ENCODE measurements around the gene UBE2B. TPM values are rescaled to one million over a fixed set of nuclear protein-coding genes. Genes with fewer than 3 reads are reported as not detected.
"Not testable (repeated sequence)": the region's sequence is repeated elsewhere in the genome, so short reads cannot be mapped to it uniquely, and the experiment has no call there.

Gene UBE2B
- total RNA-seq, 1 experiment from 2014 or later, result 91.9 TPM

DNA sequence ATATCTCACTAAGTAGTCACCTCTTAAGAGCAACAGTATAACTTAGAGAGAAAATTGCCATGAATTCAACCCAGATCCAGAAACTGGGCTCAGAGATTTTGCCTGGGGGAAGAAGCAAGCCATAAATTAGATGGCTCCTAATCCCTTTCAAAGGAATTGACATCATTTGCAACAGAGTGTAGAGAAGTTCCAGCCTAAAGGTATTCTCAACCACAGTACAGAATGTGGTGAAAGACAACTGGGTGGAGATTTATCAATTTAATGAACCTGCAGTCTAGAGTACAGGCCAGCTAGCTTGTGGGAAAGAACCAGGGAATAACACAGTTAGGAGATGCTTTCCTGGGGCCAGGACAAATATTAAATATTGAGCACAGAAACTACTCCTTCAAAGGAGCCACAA lies 44.0 kb upstream of the UBE2B start:
- POLR2A ChIA-PET, result no interaction called here
- Histone ChIP-seq H3K4me1 (ENCODE audit: control insufficient read depth in 1 of 2, insufficient read depth in 2 of 2, low read length in 2 of 2) (no peaks in the 10 kb centered on the region), H3K79me2 (ENCODE audit: insufficient read depth, low read length) (no peaks in the 10 kb centered on the region), H3K9me3 (ENCODE audit: control insufficient read depth in 1 of 2, insufficient read depth in 1 of 2, low read depth in 1 of 2, low read length in 2 of 2) (peaks cover 12 to 15% of the 10 kb centered on the region in 2 experiments; a peak in 3 of 4 replicates), H3K4me2 (ENCODE audit: low read length) (no peak overlapping the region), H3K27ac (ENCODE audit: low read depth, low read length) (no peak overlapping the region), H3K36me3 (ENCODE audit: control insufficient read depth in 1 of 2, insufficient read depth in 2 of 2, low read length in 2 of 2) (0 out of 4 replicates have a peak, but pooled peaks cover 0 to 5% of the 10 kb centered on the region in 2 experiments), H3K27me3 (ENCODE audit: insufficient read depth, low read length) (no peaks in the 10 kb centered on the region), H3K9me2 (ENCODE audit: insufficient read depth) (no peaks in the 10 kb centered on the region), H3K9ac (ENCODE audit: low read length) (no peak overlapping the region), H2AFZ (ENCODE audit: low read depth, low read length, poor library complexity, severe bottlenecking) (no peak overlapping the region), H3K4me3 (replicated peaks in 1 of 2; ENCODE audit: low read depth in 1 of 2, low read length in 2 of 2) (no peak overlapping the region), H4K20me1 (ENCODE audit: insufficient read depth) (no peaks in the 10 kb centered on the region)
- ATAC-seq, result no peak
- no TSS peak for BruUV-seq (replicated peaks)
- TF ChIP-seq POLR2AphosphoS5 (IDR thresholded peaks at IDR 0.05; ENCODE audit: low read depth, low read length) (no peak), ZNF274 (IDR thresholded peaks at IDR 0.05; ENCODE audit: low read depth, low read length) (no peak), SRF (IDR thresholded peaks at IDR 0.05; ENCODE audit: low read depth) (no peak)
- TF ChIP-seq, protein P1, sequence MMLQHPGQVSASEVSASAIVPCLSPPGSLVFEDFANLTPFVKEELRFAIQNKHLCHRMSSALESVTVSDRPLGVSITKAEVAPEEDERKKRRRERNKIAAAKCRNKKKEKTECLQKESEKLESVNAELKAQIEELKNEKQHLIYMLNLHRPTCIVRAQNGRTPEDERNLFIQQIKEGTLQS (IDR thresholded peaks at IDR 0.05), result no peak
- intact Hi-C loops (cut with micrococcal nuclease), result no loop called here
- CTCF ChIA-PET, result no interaction called here
- RAD21 ChIA-PET (ENCODE audit: low non-redundant PET in 1 of 2, low total read pairs in 2 of 2, uncharacterized antibody in 2 of 2, unreplicated experiment in 2 of 2), result no interaction called here
- no peak for DNase-seq (ENCODE audit: low read depth, low spot score)

DNA sequence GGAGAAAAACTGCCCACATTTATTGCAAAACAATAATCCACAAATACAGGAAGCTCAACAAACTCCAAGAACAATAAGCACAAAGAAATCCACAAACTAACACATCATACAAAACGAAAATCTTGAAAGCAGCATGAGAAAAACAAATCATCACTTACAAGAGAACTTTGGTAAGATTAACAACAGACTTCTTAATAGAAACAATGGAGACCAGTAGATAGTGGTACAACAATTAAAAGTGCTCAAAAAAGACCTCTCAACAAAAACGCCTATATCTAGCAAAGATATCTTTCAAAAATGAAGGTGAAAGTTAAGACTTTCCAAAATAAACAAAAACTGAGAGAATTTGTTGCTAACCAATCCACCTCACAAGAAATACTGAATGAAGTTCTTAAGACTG lies 42.8 kb upstream of the UBE2B start:
- intact Hi-C loops (cut with micrococcal nuclease), result no loop called here
- TF ChIP-seq YY1 (IDR thresholded peaks at IDR 0.05; ENCODE audit: extremely low read depth, insufficient replicate concordance, low read depth, low read length) (no peak), CBX3 (IDR thresholded peaks at IDR 0.05; ENCODE audit: low read depth) (peak; percentile 81; the same call in 1 of the 2 replicates)
- CTCF ChIA-PET, result no interaction called here

DNA sequence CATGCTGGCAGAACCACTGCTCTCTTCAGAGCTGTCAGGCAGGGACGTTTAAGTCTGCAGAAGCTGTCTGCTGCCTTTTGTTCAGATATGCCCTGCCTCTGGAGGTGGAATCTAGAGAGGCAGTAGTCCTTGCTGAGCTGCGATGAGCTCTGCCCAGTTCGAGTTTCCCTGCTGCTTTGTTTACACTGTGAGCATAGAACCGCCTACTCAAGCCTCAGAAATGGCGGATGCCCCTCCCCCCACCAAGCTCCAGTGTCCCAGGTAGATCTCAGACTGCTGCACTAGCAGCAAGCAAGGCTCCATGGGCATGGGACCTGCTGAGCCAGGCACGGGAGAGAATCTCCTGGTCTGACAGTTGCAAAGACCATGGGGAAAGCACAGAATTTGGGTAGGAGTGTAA lies 34.5 kb upstream of the UBE2B start:
- intact Hi-C loops (cut with micrococcal nuclease); H2AFZ ChIP-seq (ENCODE audit: low read depth, low read length, poor library complexity, severe bottlenecking); RAD21 ChIA-PET (ENCODE audit: low non-redundant PET in 1 of 2, low total read pairs in 2 of 2, uncharacterized antibody in 2 of 2, unreplicated experiment in 2 of 2); H3K79me2 ChIP-seq (ENCODE audit: insufficient read depth, low read length); POLR2A ChIA-PET; H3K9me3 ChIP-seq (ENCODE audit: control insufficient read depth in 1 of 2, insufficient read depth in 1 of 2, low read depth in 1 of 2, low read length in 2 of 2); H3K4me2 ChIP-seq (ENCODE audit: low read length); H3K9me2 ChIP-seq (ENCODE audit: insufficient read depth); BruUV-seq (replicated peaks); ATAC-seq; CTCF ChIA-PET; H3K4me1 ChIP-seq (ENCODE audit: control insufficient read depth in 1 of 2, insufficient read depth in 2 of 2, low read length in 2 of 2); H3K27me3 ChIP-seq (ENCODE audit: insufficient read depth, low read length); H3K9ac ChIP-seq (ENCODE audit: low read length); H4K20me1 ChIP-seq (ENCODE audit: insufficient read depth); H3K4me3 ChIP-seq (replicated peaks in 1 of 2; ENCODE audit: low read depth in 1 of 2, low read length in 2 of 2); H3K27ac ChIP-seq (ENCODE audit: low read depth, low read length); DNase-seq (ENCODE audit: low read depth, low spot score); H3K36me3 ChIP-seq (ENCODE audit: control insufficient read depth in 1 of 2, insufficient read depth in 2 of 2, low read length in 2 of 2): not testable (repeated sequence)

More for the DNA sequence above, 42.8 kb upstream of the UBE2B start:
- DNase-seq (ENCODE audit: low read depth, low spot score), result no peak
- Histone ChIP-seq H3K4me2 (ENCODE audit: low read length) (no peak overlapping the region), H3K79me2 (ENCODE audit: insufficient read depth, low read length) (no peaks in the 10 kb centered on the region), H3K4me3 (replicated peaks in 1 of 2; ENCODE audit: low read depth in 1 of 2, low read length in 2 of 2) (no peak overlapping the region), H3K9me3 (ENCODE audit: control insufficient read depth in 1 of 2, insufficient read depth in 1 of 2, low read depth in 1 of 2, low read length in 2 of 2) (peaks cover 12 to 15% of the 10 kb centered on the region in 2 experiments; a peak in 3 of 4 replicates), H3K4me1 (ENCODE audit: control insufficient read depth in 1 of 2, insufficient read depth in 2 of 2, low read length in 2 of 2) (no peaks in the 10 kb centered on the region), H3K36me3 (ENCODE audit: control insufficient read depth in 1 of 2, insufficient read depth in 2 of 2, low read length in 2 of 2) (0 out of 4 replicates have a peak, but pooled peaks cover 0 to 5% of the 10 kb centered on the region in 2 experiments), H3K9me2 (ENCODE audit: insufficient read depth) (no peaks in the 10 kb centered on the region), H3K27ac (ENCODE audit: low read depth, low read length) (no peak overlapping the region), H4K20me1 (ENCODE audit: insufficient read depth) (no peaks in the 10 kb centered on the region), H3K27me3 (ENCODE audit: insufficient read depth, low read length) (no peaks in the 10 kb centered on the region), H2AFZ (ENCODE audit: low read depth, low read length, poor library complexity, severe bottlenecking) (no peak overlapping the region), H3K9ac (ENCODE audit: low read length) (no peak overlapping the region)
- no peak for ATAC-seq
- no TSS peak for BruUV-seq (replicated peaks)
- ChIA-PET RAD21 (ENCODE audit: low non-redundant PET in 1 of 2, low total read pairs in 2 of 2, uncharacterized antibody in 2 of 2, unreplicated experiment in 2 of 2) (no interaction called here), POLR2A (no interaction called here)

GRCh38 chr5:134343500-134343899 lies 27.9 kb upstream of the UBE2B start:
- H3K27ac ChIP-seq (ENCODE audit: low read depth, low read length); DNase-seq (ENCODE audit: low read depth, low spot score); H3K79me2 ChIP-seq (ENCODE audit: insufficient read depth, low read length); H2AFZ ChIP-seq (ENCODE audit: low read depth, low read length, poor library complexity, severe bottlenecking); BruUV-seq (replicated peaks); H4K20me1 ChIP-seq (ENCODE audit: insufficient read depth); intact Hi-C loops (cut with micrococcal nuclease); H3K4me3 ChIP-seq (replicated peaks in 1 of 2; ENCODE audit: low read depth in 1 of 2, low read length in 2 of 2); POLR2A ChIA-PET; H3K4me2 ChIP-seq (ENCODE audit: low read length); H3K36me3 ChIP-seq (ENCODE audit: control insufficient read depth in 1 of 2, insufficient read depth in 2 of 2, low read length in 2 of 2); H3K9me3 ChIP-seq (ENCODE audit: control insufficient read depth in 1 of 2, insufficient read depth in 1 of 2, low read depth in 1 of 2, low read length in 2 of 2); H3K9me2 ChIP-seq (ENCODE audit: insufficient read depth); ATAC-seq; CTCF ChIA-PET; H3K9ac ChIP-seq (ENCODE audit: low read length); RAD21 ChIA-PET (ENCODE audit: low non-redundant PET in 1 of 2, low total read pairs in 2 of 2, uncharacterized antibody in 2 of 2, unreplicated experiment in 2 of 2); H3K27me3 ChIP-seq (ENCODE audit: insufficient read depth, low read length): not testable (repeated sequence)
- peaks cover 7 to 11% of the 10 kb centered on the region in 2 experiments; a peak in 3 of 4 replicates for H3K4me1 ChIP-seq (ENCODE audit: control insufficient read depth in 1 of 2, insufficient read depth in 2 of 2, low read length in 2 of 2)
